GM04503 (cell line): ENCODE data around the gene HYDIN.
"Not testable (repeated sequence)": the region's sequence is repeated elsewhere in the genome, so short reads cannot be mapped to it uniquely, and the experiment has no call there.

Experiments
- DNase-seq: peaks from one replicate; pipeline ENCODE4 v3.0.0-alpha.2; 2012; ENCODE audit warnings: low read depth

HYDIN gene

DNA sequence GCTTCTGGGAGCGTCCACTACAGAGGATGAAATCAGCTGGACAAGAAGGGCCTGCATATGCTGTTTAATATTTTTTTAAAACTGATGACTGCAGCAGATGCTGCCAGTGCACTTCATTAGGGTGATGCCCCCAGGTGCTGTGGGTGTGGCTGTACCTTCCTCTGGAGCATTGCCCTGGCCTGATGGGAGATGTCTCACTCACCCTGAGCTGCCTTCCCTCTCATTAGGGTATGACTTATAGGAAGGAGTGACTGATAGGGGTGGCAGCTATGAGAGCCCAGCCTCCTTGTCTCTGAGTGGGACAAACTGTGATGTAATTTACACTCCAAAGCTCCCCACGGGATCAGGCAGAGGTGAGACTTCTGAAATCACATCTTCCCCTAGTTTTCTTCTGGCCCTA, 234.7 kb downstream of the HYDIN start:
- not testable (repeated sequence) for DNase-seq

DNA sequence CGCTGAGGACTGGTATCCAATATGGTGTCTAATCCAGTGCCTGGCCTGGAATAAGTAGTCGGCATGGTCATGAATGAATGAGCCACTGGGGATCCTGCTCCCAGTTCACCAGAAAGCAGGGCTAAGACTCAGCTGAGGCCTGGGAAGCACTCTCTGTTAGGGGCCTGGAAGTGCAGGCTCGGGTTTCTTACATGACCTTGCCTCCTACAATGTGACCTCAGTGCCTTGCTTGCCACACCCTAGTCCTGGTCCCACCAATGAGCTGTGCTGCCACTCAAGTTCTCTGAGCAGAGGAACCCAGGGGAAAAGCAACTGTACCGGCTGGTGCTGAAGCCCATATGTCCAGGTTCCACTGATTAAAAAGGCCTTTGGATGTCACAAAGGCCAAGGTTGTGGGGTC, 238.0 kb downstream of the HYDIN start:
- DNase-seq: not testable (repeated sequence)

DNA sequence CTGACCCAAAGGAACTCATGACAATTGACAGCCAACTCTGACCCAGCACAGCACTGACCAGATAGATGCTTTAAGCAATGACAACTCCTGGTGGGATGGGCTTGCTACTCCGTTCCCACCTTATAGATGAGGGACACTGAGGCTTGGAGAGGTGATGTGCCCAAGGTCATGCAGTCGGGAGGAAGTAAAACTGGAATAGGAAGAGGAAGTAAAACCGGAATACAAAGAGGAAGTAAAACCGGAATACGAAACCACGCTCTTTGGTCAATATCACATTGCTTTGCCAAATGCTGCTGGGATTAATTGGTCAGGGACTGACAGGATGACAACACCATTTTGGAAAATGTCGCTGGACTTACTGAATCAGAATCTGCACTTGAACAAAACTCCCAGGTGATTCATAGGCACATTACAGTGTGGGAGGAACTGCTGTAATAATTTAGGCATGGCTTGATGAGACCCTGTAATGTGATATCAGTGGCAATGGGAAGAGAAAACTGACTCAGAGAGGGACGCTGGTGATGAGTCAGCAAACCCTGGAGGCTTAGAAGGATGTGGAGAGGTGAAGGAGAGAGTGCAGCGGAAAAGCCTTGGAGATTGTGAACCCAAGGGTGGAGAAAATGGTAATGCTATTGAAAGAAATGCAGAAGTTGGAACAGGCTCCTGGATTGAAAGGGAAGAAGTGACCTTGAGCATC, 243.4 kb downstream of the HYDIN start:
- not testable (repeated sequence) for DNase-seq

DNA sequence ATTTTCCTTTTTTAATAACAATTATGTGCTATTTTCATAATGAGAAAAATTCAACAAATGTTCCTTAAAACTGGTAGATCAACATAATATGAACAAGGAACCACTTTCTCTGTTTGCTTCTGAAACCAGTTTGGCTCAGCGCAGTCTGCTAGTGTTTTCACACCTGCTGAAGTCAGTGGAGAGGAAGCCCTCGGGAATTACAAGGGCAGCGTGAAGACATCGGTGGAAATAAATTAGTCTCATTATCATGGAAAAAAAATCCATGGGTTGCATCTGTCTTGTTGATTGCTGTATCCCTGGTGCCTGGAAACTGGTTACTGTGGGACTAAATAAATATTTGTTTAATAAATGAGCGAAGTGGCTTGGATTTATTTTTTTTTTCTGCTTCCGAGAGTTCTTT, 245.8 kb downstream of the HYDIN start:
- not testable (repeated sequence) for DNase-seq

DNA sequence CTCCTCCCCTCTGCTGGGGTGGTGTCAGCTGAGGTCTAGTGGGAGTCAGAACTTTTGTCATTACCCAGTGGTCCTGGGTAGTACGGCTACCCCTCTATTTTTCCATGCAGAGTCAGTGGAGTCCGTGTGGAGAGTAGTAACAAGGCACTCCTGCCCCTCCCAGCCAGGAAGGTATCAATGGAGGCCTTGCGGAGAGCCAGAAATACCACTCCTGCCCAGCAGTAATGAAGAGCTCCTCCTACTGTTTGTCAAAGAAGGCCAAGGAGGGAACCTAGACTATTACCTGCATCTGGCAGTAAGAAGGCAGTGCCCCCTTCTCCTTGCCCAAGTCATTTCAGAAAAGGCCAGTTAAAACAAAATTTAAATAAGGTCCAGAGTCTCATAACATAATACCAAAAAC, 262.2 kb downstream of the HYDIN start:
- not testable (repeated sequence) for DNase-seq

DNA sequence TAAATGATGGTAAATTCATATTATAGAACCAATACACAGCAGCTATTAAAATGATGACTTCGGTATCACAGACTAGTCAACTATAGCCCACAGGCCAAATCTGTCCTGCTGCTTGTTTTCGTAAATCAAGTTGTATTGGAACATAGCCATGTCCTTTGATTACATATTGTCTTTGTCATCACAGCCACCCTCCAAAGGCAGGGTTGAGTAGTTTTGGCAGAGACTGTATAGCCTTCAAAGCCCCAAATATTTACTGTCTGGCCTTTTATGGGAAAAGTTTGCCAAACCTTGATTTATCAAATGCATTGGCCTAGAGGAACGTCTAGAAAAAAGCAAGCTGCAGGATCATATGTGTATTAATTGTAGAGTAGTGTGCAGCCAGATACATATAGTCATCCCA, 270.4 kb downstream of the HYDIN start:
- DNase-seq: not testable (repeated sequence)

DNA sequence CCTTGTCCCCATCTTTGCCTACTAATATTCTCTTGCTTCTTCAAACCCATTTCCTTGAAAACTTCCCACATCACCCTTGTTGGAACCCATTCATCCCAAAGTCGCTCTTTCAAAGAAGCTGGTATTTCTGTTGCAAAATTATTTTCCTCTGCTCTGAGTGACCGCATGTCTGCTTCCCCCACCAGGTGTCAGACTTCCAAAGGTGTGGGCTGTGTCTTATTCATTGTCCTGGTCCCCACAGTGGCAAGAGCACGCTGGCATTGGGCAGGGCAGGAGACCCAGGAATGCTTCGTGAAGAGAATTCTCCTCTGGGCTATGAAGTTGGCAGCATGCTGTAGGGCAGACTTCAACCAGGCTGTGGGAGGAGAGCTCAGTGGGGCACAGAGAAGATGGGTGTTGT, 275.6 kb downstream of the HYDIN start:
- DNase-seq: not testable (repeated sequence)

DNA sequence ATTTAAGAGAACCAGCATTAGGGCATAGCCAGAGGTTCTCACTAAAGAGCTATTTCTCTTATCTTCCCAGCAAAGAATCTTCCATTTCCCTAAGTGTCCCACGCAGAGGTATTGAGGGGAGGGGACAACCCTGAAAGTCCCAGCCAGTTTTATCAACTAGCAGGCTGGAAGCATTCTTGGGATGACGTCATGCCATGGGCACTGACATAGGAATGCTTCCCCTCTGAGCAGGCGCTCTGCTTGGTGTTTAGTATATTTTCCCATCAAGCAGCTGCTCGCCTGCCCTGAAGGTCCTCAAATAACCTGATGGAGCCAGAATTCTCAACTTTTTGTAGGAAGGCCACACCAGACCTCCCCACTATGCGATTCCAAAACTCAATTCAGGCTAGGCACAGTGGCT, 276.7 kb downstream of the HYDIN start:
- DNase-seq: not testable (repeated sequence)

DNA sequence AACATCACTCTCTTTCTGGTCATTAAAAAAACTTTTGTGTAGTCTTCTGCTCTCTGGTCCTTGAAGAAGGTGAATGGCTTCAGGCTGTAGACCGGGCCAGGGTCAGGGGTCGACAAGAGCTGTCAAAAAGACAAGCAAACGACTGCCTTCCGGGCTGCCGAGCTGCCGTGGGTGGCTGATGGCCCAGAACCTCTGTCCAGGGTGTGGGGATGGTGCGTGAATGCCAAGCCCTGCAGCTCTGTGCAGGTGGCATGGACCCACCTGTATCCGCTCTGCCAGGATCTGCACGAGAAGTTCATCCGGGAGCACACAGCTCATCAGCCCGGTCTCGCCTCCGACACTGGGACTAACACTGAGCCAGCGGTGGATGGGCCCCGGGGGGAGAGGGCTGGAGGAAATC, 287.0 kb downstream of the HYDIN start:
- not testable (repeated sequence) for DNase-seq

DNA sequence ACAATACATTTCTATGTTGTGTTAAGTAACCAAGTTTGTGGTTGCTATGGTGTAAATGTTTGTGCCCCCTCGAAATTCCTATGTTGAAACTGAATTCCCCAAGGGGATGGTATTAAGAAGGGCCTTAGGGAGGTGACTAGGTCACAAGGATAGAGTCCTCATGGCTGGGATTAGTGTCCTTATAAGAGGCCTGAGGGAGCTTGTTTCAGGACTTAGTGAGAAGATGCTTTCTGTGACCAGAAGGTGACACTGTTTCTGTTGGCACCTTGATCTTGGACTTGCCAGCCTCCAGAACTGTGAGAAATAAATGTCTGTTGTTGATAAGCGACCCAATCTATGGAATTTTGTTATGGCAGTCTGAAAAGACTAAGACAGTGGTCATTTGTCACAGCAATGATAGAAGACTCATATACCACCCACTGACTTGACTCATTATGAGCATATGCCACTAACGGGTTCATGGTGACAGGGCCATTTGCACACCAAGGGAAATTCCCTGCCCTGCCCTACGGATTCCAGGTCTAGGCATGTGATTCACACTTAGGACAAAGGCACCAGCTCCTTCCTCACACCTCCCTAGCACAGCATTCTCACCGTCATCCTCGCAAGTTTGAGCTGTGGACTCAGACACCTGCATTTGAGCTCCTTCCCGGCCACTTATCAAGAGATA, 290.7 kb downstream of the HYDIN start:
- DNase-seq: not testable (repeated sequence)

DNA sequence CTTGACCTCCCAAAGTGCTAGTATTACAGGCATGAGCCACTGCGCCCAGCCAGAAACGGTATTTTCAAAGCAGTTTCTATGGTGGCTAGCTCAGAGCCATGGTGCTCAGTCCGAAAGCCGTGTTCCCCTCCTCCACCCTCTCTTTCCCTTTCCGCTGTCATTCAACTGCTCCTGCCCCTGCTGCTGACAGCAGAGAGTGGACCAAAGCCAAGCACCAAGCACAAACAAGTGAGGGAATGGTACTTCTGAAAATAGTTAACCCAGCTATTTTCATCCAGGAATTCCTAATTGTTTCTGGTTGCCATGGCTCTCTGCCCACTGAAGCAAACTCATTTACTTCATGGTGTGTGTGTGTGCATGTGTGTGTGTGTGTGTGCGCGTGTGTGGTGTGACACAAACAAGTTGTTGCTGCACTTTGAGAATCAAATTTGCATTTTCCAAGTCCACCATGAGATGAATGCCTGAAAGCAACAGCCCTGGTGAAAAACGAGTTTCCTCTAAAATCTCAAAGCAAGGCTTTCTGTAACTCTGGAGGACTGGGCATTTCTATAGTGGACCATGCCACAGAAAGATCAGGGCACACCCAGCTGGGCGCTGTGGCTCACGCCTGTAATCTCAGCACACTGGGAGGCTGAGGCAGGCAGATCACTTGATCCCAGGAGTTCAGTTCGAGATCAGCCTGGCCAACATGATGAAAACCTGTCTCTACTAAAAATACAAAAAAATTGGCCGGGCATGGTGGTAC, 293.6 kb downstream of the HYDIN start:
- peak; percentile 4 for DNase-seq

DNA sequence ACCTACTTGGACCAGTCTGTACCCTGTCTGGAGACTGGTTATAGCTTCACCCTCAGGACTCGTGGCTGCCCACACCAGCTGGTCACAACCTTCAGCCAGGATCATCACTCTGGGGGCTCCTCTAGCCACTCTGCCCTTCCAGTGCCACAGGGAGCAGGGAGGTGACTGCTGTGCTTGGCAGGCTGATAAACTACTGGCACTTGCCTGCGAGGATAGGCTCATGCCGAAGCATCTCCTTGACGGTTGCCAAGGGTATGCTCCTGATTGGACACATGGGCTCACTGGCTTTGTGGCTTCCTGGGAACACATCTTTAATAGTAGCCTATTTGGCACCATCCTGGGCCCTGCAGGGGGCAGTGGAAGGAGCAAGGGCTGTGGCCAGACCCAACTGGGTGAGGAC, 295.2 kb downstream of the HYDIN start:
- DNase-seq: not testable (repeated sequence)

DNA sequence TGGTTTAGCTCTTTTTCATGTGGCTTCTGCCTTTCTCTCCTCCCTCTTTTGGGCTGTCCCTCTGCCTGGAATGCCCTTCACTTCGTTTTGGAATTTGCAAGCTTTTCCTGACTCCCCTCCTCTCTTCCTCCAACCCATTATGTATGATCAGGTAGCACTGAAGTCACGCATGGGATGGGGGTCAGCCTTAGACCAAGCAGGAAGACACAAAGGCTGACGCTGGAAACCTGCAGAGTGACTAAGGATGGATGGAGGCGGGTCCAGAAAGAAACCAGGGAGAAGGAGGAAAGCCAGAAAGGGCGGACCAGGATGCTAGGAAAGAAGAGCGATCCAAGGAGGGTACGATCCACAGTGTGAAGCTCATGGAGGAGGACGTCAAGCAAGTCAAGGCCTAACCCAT, 296.8 kb downstream of the HYDIN start:
- DNase-seq: not testable (repeated sequence)

DNA sequence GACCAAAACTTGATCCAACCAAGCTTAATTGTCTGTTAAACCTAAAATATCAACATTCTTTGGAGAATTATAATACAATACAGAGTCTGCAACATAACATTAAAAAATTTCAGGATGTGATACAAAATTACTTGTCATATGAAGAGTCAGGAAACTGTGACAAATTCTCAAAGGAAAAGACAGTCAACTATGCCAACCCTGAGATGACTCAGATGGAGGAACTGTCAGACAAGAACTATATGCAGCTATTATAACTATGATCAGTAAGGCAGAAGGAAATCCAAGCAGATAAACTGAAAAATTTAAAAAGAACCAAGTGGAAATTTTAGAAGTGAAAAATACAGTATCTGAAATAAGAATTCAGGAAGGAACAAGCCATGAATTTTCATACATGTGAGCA, 299.8 kb downstream of the HYDIN start:
- DNase-seq: not testable (repeated sequence)

DNA sequence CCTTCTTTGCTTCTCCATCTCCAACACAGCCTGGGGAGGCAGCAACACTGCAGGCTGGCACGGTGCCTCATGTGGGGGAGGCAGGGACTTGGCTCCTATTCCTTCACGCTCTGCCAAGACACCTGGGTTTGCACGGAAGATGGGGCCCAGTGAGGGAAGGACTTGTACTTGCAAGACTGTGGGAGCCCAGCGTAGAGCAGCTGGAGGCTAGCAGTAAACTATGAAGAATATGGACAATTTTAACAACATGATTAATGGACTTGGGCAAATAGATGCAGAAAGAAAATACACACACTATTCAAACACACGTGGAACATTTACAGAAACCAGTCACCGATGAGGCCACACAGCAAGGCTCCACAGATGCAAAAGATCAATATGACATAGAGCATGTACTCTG, 308.4 kb downstream of the HYDIN start:
- not testable (repeated sequence) for DNase-seq

DNA sequence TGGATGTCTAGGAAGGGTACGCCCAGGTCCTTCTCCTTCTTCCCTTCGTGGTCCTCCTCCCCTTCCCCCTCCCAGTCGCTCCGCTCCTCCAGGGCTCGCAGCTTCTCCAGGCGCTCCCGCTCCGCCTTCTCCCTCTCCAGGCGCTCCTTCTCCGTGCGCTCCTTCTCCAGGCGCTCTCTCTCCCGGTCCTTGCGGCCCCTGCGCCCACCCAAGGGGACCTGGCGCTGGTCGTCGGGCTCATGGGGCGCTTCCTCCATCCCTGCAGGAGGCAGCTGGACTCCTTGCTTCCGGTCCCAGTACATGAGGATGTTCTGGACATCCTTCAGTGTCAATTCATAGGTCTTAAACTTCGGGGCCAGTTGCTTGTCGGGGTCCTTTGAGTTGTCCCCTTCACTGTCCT, 309.9 kb downstream of the HYDIN start:
- DNase-seq: not testable (repeated sequence)

DNA sequence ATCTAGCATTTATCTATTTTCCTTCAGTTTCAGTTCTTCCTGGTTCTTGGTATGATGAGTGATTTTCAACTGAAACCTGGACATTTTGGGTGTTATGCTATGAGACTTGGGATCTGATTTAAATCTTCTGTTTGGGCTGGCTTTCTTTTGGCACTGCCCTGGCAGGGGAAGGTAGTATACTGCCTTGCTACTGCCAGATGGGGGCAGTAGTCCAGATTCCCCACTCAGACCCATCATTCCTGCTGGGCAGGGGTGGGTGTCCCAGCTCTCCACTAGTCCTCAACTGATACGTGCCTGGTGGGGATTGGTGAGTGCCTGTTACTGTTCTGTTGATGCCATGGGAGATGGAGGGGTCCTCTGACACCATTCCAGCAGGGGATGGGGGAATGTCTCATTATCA, 342.3 kb downstream of the HYDIN start:
- DNase-seq: not testable (repeated sequence)

DNA sequence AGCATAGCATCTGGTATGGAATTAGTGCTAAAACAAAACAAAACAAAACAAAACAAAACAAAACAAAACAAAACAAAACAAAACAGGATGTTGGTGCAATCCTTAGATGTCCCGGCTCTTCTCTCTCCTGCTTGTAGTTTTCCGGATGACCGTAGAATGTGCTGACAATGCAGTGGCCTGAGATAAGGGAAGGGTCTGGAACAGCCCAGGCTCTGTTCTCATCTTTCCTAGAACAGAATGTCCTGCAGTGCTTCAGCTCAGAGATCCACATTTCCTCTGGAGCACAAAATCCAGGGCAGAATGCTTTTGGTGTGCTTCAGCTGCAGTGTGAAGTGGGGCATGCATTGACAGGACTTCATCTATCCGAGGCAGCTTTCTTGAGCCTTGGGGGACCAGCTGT, 345.9 kb downstream of the HYDIN start:
- not testable (repeated sequence) for DNase-seq

DNA sequence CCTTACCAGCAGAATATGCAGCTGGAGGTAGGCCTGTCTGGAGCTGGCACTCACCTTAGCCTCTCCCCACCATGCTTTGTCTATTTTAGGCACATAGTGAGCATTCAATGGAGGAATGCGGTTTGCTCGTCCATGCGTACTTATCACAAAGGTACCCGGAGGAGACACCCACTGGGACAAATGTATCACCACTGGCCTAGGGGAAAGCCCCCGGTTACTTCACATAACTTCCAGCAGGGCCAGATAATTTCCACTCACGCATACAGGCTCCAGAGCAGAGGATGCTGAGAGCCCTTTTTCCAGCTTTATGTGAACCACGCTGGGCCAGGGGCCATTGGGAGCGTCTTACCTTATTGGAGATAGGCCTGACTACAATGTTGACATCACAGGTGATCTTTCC, 348.2 kb downstream of the HYDIN start:
- not testable (repeated sequence) for DNase-seq

DNA sequence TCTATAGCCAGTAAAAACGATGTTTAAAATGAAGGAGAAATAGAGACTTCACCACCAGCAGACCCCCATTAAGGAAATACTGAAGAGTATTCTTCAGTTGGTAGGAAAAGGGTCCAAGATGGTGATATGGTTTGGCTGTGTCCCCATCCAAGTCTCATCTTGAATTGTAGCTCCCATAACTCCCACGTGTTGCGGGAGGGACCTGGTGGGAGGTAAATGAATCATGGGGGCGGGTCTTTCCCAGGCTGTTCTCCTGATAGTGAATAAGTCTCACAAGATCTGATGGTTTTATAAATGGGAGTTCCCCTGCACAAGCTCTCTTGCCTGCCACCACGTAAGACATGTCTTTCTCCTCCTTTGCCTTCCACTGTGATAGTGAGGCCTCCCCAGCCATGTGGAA, 352.6 kb downstream of the HYDIN start:
- DNase-seq: not testable (repeated sequence)

DNA sequence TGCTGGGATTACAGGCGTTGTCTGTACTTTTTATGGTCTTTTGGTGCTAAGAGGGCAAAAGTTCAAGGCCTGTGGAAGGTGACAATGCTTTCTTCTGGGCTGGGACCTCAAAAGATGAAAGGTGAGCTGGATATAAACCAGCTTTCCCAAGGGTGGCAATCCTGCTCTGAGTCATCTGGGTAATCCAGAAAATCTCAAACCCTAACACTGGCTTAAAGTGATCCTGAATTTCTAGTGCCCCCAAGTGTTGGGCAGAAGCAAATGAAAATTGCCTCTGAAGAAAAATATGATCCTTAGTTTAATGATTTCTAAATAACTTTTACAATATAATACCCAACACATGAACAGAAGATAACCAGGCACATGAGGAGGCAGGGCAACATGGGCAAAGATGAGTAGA, 354.1 kb downstream of the HYDIN start:
- DNase-seq: not testable (repeated sequence)

DNA sequence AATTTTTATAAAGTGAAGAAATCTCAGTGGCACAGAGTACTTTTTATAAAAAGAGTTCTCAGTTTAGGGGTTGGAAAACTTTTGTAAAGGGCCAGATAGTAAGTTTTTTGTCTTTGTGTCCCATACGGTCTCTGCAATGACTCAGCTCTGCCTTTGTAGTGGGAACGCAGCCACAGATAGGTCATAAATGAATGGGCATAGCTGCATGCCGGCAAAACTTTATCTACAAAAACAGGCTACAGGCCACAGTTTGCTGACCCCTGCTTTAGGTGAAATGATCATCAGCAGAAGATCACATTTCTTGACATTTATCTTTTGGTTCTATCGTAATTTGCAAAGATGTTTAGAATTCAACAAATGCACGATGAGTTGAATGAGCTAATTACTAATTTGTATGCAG, 365.8 kb downstream of the HYDIN start:
- DNase-seq: not testable (repeated sequence)

DNA sequence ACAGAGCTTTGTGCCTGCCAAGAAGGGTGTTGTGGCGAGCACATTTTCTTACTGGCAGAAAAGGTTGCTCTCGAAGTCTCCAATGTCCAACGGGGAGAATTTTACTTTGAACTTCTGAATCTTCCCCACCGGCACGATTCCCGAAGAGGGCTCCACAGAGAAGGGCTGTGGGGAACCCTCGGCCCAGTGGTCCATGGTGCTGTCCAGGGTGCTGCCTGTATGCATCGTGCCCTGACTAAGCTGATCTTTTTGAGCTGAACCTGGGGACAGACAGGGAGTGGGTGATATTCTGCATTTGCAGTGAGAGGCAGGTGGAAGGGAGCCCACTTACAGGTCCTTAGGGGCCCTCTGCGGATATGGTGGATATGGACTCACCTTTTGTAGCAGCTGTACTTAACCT, 368.5 kb downstream of the HYDIN start:
- not testable (repeated sequence) for DNase-seq
